SK-N-MC (cell line): Measurements from ENCODE around the gene RALGAPB.

Source experiments
- EZH2 ChIP-seq: fragments of 200-600 bp; sonication (generic); IDR thresholded peaks from one replicate; pipeline ENCODE4 v1.6.1; 2017; ENCODE audit warnings: antibody characterized with exemption
- FOXP2 ChIP-seq: optimal IDR thresholded peaks from 2 replicates; pipeline ENCODE3; 2011; ENCODE audit warnings: mild to moderate bottlenecking, moderate library complexity; ENCODE audit not compliant: insufficient read depth; ENCODE audit errors: extremely low read length, control extremely low read depth
- POLR2AphosphoS5 ChIP-seq: IDR thresholded peaks from 2 replicates; pipeline ENCODE4 v1.6.1; 2012; ENCODE audit warnings: mild to moderate bottlenecking, low read depth, low read length, borderline replicate concordance

DNA sequence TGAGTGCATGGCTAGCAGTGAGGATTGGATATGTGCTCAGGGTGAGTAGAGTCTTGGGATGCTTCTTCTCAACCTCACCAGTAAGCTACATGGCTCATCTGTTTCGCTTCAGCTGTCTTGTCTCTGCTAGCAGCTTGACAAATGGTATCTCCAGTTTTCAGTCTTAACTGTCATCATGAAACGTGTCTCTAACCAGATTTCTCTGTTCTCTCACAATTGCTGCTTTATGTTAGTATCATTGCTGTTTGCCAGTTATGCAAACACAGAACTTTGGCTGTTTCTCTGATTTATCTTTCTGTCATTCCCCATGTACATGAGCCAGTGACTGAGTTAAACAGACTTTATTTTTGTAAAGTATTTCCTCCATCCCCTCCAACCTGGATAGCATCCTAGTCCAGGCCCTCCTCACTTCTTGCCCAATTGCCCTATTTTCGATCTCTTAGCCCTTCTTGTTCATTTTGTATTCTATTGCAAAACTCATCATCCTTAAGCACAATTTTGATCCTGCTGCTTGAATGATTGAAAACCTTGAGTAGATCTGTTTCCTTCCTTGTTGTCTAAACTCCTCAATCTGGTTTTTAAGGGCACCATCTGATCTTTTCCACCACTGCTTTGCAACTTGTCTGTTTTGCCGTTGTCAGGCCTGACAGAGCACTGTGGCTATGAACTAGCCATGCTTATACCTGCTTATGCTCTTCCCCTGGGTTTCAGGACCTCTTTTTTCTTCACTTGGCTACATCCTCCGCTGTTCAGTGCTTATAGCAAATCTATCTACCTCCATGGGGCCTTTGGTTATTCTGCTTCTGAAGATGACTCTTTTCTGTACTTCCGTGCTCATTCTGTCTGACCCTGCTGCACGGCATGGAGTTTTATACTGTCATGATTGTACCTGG, 70.6 kb downstream of the RALGAPB start:
- no peak for TF ChIP-seq POLR2AphosphoS5
- TF ChIP-seq EZH2 = no peak
- TF ChIP-seq FOXP2 = no peak
